Stimulated activated CD4-positive, alpha-beta T cell treated with anti-CD3 and anti-CD28 coated beads, Interleukin-4, amount 100 ng/mL, for 48 hours (primary cell): ENCODE data around the gene SLC39A3.
"Not testable (repeated sequence)": the region's sequence is repeated elsewhere in the genome, so short reads cannot be mapped to it uniquely, and the experiment has no call there.

Experiments
- DNase-seq, 2 donors: peaks; one replicate each; pipeline ENCODE4 v3.0.0-alpha.2; 2020; ENCODE audit warnings: low read depth in 2 of 2

The SLC39A3 gene

GRCh38 chr19:2722541-2723344 lies 17.1 kb downstream of the SLC39A3 start:
- DNase-seq = no peak

- DNase-seq = no peak
Measured at GRCh38 chr19:2721570-2722540, 18.0 kb downstream of the SLC39A3 start.

- DNase-seq = no peak
Measured at GRCh38 chr19:2720777-2721569, 18.8 kb downstream of the SLC39A3 start, which contains the start of gene DIRAS1. Gene DIRAS1 (minus strand): TSS chr19:2721372. CDS start chr19:2717806, 3,566 bp downstream.

- no peak for DNase-seq
Measured at GRCh38 chr19:2719920-2720776, 19.7 kb downstream of the SLC39A3 start.

- DNase-seq = no peak
Measured at GRCh38 chr19:2719232-2719735, 20.5 kb downstream of the SLC39A3 start.

GRCh38 chr19:2717638-2718541 lies 21.9 kb downstream of the SLC39A3 start:
- no peak for DNase-seq

- DNase-seq = no peak
Measured at GRCh38 chr19:2716722-2717637, 22.8 kb downstream of the SLC39A3 start.

GRCh38 chr19:2716275-2716650 lies 23.6 kb downstream of the SLC39A3 start:
- DNase-seq = no peak

GRCh38 chr19:2715470-2716274 lies 24.1 kb downstream of the SLC39A3 start:
- DNase-seq = no peak

- DNase-seq = no peak
Measured at GRCh38 chr19:2714531-2715269, 25.1 kb downstream of the SLC39A3 start.

GRCh38 chr19:2714102-2714501 lies 25.7 kb downstream of the SLC39A3 start:
- not testable (repeated sequence) for DNase-seq

GRCh38 chr19:2713170-2713569 lies 26.6 kb downstream of the SLC39A3 start:
- DNase-seq = not testable (repeated sequence)

GRCh38 chr19:2711875-2712205 lies 28.0 kb downstream of the SLC39A3 start:
- no peak for DNase-seq

GRCh38 chr19:2711172-2711874 lies 28.5 kb downstream of the SLC39A3 start:
- DNase-seq = no peak

GRCh38 chr19:2706251-2706650 lies 33.6 kb downstream of the SLC39A3 start:
- DNase-seq = no peak

- DNase-seq = no peak
Measured at GRCh38 chr19:2703691-2704216, 36.1 kb downstream of the SLC39A3 start.
